HG03159 (cell line): Measurements from ENCODE around the gene MYO19.
"Not testable (repeated sequence)": the region's sequence is repeated elsewhere in the genome, so short reads cannot be mapped to it uniquely, and the experiment has no call there.

ENCODE experiments used
- ATAC-seq: cut with Tn5 transposase; IDR thresholded peaks from one replicate; pipeline ENCODE4 v1.9.1; 2021; ENCODE audit warnings: mild to moderate bottlenecking, moderate library complexity; ENCODE audit not compliant: unreplicated experiment

Gene MYO19

GRCh38 chr17:36532435-36532975, 2.2 kb downstream of the MYO19 start:
- no peak for ATAC-seq

GRCh38 chr17:36529121-36529520, 5.5 kb downstream of the MYO19 start:
- no peak for ATAC-seq

GRCh38 chr17:36527621-36528250, 6.9 kb downstream of the MYO19 start:
- ATAC-seq = no peak

GRCh38 chr17:36525888-36526287, 8.8 kb downstream of the MYO19 start:
- ATAC-seq = no peak

- no peak for ATAC-seq
Observed at GRCh38 chr17:36525113-36525512, 9.6 kb downstream of the MYO19 start.

- no peak for ATAC-seq
Observed at GRCh38 chr17:36524428-36524876, 10.2 kb downstream of the MYO19 start.

GRCh38 chr17:36523113-36523512, 11.6 kb downstream of the MYO19 start:
- no peak for ATAC-seq

GRCh38 chr17:36515837-36516236, 18.8 kb downstream of the MYO19 start:
- no peak for ATAC-seq

- no peak for ATAC-seq
Observed at GRCh38 chr17:36514856-36515255, 19.8 kb downstream of the MYO19 start.

- ATAC-seq = no peak
Observed at GRCh38 chr17:36512641-36513040, 22.0 kb downstream of the MYO19 start.

GRCh38 chr17:36511216-36511615, 23.5 kb downstream of the MYO19 start:
- no peak for ATAC-seq

GRCh38 chr17:36510636-36511035, 24.0 kb downstream of the MYO19 start:
- no peak for ATAC-seq

GRCh38 chr17:36509272-36509985, 25.2 kb downstream of the MYO19 start:
- no peak for ATAC-seq

GRCh38 chr17:36508439-36508838, 26.2 kb downstream of the MYO19 start:
- not testable (repeated sequence) for ATAC-seq

- ATAC-seq = no peak
Observed at GRCh38 chr17:36507266-36507665, 27.4 kb downstream of the MYO19 start.

- ATAC-seq = no peak
Observed at GRCh38 chr17:36506831-36507230, 27.8 kb downstream of the MYO19 start.

GRCh38 chr17:36506249-36506826, 28.3 kb downstream of the MYO19 start:
- ATAC-seq = no peak

- ATAC-seq = no peak
Observed at GRCh38 chr17:36505171-36505570, 29.5 kb downstream of the MYO19 start.

- ATAC-seq = no peak
Observed at GRCh38 chr17:36504156-36504545, 30.5 kb downstream of the MYO19 start.

- no peak for ATAC-seq
Observed at GRCh38 chr17:36503456-36504155, 31.1 kb downstream of the MYO19 start.

- ATAC-seq = no peak
Observed at GRCh38 chr17:36501963-36502362, 32.7 kb downstream of the MYO19 start.
